Vagina (tissue), 2 donors: ENCODE results near the gene HPCAL1. TPM values are rescaled to one million over a fixed set of nuclear protein-coding genes. Genes with fewer than 3 reads are reported as not detected.

ENCODE experiments used
- DNase-seq, 2 donors: peaks; one replicate each; pipeline ENCODE4 v3.0.0-alpha.2; 2017; ENCODE audit errors: extremely low spot score in 2 of 2
- H3K27ac ChIP-seq: fragments of 200-600 bp; sonication (generic); one replicate; pipeline ENCODE4 v1.5.1; 2019
- H3K27me3 ChIP-seq: fragments of 200-600 bp; sonication (generic); one replicate; pipeline ENCODE4 v1.5.1; 2019
- H3K36me3 ChIP-seq, 2 donors: fragments of 200-600 bp; sonication (generic); one replicate each; pipeline ENCODE4 v1.5.1; 2017 to 2019
- H3K4me1 ChIP-seq: fragments of 200-600 bp; sonication (generic); one replicate; pipeline ENCODE4 v1.5.1; 2019
- H3K4me3 ChIP-seq, 2 donors: fragments of 200-600 bp; sonication (generic); 1 replicate in 1 of 2; 2 replicates in 1 of 2; pipeline ENCODE4 v1.5.1; 2016 to 2019
- H3K9me3 ChIP-seq: fragments of 200-600 bp; sonication (generic); one replicate; pipeline ENCODE4 v1.5.1; 2019
- POLR2A ChIP-seq, 2 donors: fragments of 450-650 bp; IDR thresholded peaks; one replicate each; pipeline ENCODE4 v1.6.1; 2017; ENCODE audit warnings: antibody characterized with exemption in 2 of 2, mild to moderate bottlenecking in 2 of 2, moderate library complexity in 2 of 2
- POLR2AphosphoS5 ChIP-seq, 2 donors: sonication (generic); formaldehyde crosslinking; IDR thresholded peaks; one replicate each; pipeline ENCODE4 v1.9.0; 2017; ENCODE audit warnings: antibody characterized with exemption in 2 of 2, mild to moderate bottlenecking in 2 of 2, low read depth in 1 of 2; ENCODE audit not compliant: insufficient read depth in 1 of 2
- intact Hi-C: fragments of 100-400 bp; cut with DNase I; formaldehyde crosslinking; loops from one replicate; pipeline ENCODE4 v1.15.1; 2023
- total RNA-seq: library from RNA; depleted of rRNA; stranded (reverse); fragments of >200 nt; gene quantifications from one replicate; pipeline ENCODE4 v1.2.3, GENCODE V29; 2016
- TF ChIP-seq, protein P1 (sequence below), 3 experiments: fragments of 450-650 bp in 2 of 3; fragments of 200-600 bp in 1 of 3; sonication (generic) in 1 of 3; IDR thresholded peaks; one replicate each; pipeline ENCODE4 v1.5.1; 2017 to 2019; ENCODE audit warnings: antibody characterized with exemption in 3 of 3, mild to moderate bottlenecking in 2 of 3, moderate library complexity in 2 of 3

Gene HPCAL1
- total RNA-seq, 1 donor from 2014 or later = 43.7 TPM

DNA sequence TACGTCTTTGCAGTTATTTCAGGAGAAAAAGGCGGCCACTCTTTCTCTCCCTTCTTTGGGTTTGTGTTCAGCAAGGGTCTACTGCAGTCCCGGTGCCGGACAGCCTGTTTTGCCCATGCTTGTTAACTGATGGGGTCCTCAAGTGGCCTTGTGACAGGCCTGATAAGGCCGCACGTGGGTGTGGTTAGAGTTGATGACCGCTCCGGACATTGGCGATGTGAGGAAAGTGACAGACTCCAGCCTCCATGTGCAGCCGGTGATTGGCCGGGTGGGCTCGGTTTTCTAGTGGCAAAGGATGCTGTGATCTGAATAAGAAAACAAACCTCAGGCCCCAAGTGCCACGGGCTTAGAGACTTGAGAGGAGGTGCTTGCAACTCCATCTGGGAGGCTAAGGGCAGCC, 15.6 kb downstream of the HPCAL1 start:
- peaks cover 4% of the 10 kb centered on the region for H3K4me1 ChIP-seq
- no peaks in the 10 kb centered on the region for H3K9me3 ChIP-seq
- TF ChIP-seq, protein P1, sequence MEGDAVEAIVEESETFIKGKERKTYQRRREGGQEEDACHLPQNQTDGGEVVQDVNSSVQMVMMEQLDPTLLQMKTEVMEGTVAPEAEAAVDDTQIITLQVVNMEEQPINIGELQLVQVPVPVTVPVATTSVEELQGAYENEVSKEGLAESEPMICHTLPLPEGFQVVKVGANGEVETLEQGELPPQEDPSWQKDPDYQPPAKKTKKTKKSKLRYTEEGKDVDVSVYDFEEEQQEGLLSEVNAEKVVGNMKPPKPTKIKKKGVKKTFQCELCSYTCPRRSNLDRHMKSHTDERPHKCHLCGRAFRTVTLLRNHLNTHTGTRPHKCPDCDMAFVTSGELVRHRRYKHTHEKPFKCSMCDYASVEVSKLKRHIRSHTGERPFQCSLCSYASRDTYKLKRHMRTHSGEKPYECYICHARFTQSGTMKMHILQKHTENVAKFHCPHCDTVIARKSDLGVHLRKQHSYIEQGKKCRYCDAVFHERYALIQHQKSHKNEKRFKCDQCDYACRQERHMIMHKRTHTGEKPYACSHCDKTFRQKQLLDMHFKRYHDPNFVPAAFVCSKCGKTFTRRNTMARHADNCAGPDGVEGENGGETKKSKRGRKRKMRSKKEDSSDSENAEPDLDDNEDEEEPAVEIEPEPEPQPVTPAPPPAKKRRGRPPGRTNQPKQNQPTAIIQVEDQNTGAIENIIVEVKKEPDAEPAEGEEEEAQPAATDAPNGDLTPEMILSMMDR (IDR thresholded peaks at IDR 0.05) = no peak
- TF ChIP-seq POLR2A (IDR thresholded peaks at IDR 0.05) = no peak
- TF ChIP-seq POLR2AphosphoS5 (IDR thresholded peaks at IDR 0.05; ENCODE audit: insufficient read depth in 1 of 2, low read depth in 1 of 2) = no peak
- H3K4me3 ChIP-seq = no peak overlapping the region
- H3K27me3 ChIP-seq = no peaks in the 10 kb centered on the region
- no peaks in the 10 kb centered on the region for H3K36me3 ChIP-seq
- no peak for DNase-seq
- intact Hi-C loops = no loop called here
- no peak overlapping the region for H3K27ac ChIP-seq

DNA sequence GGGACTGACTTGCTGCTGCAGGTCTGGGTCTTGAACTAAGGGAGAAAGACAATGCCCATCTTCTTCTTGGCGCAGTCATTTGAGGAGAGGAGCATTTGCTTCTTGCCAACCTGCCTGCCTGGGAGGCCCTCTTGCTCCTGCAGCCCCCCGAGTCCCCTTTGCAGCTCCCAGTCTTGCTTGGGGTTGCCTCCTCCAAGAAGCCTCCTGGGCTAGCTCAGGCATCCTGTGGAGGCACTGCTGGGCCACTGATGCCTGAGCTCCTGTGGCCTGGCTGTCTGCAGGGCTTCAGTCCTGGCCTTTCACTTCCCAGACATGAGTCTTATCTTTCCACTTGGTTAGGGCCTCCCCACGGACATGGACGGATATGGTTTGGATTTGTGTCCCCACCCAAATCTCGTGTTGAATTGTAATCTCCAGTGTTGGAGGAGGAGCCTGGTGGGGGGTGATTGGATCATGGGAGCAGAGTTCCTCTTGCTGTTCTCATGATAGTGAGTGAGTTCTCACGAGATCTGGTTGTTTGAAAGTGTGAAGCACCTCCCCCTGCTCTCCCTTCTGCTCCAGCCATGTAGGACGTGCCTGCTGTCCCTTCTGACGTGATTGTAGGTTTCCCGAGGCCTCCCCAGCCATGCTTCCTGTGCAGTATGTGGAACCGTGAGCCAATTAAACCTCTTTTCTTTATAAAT, 17.3 kb downstream of the HPCAL1 start:
- no peaks in the 10 kb centered on the region for H3K27me3 ChIP-seq
- peaks cover 8% of the 10 kb centered on the region for H3K4me1 ChIP-seq
- H3K9me3 ChIP-seq = no peaks in the 10 kb centered on the region
- no peak overlapping the region for H3K27ac ChIP-seq
- no peak overlapping the region for H3K4me3 ChIP-seq
- no peaks in the 10 kb centered on the region for H3K36me3 ChIP-seq
- no peak for DNase-seq
- TF ChIP-seq, protein P1 (IDR thresholded peaks at IDR 0.05) = no peak
- TF ChIP-seq POLR2AphosphoS5 (IDR thresholded peaks at IDR 0.05; ENCODE audit: insufficient read depth in 1 of 2, low read depth in 1 of 2) = no peak
- no peak for TF ChIP-seq POLR2A (IDR thresholded peaks at IDR 0.05)
- intact Hi-C loops = no loop called here

DNA sequence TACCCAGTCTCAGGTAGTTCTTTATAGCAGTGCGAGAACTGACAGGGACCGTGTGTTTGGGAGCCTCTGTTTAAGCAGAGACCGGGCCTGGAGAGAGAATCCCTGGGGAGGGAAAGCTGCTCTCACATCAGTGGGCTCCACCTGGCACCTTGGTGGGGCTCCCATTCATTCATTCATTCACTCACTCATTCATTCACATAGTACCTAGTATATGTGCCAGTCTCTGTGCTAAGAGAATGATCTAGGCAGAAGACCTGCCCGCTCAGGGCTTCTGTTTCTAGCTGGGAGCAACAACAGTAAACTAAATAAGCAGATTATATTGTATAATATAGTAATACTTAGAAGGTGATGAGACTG, 17.8 kb downstream of the HPCAL1 start:
- TF ChIP-seq, protein P1 (IDR thresholded peaks at IDR 0.05) = no peak
- TF ChIP-seq POLR2A (IDR thresholded peaks at IDR 0.05) = no peak
- TF ChIP-seq POLR2AphosphoS5 (IDR thresholded peaks at IDR 0.05; ENCODE audit: insufficient read depth in 1 of 2, low read depth in 1 of 2) = no peak
- H3K4me1 ChIP-seq = peaks cover 10% of the 10 kb centered on the region
- H3K27me3 ChIP-seq = no peaks in the 10 kb centered on the region
- H3K9me3 ChIP-seq = no peaks in the 10 kb centered on the region
- no peak for DNase-seq
- H3K27ac ChIP-seq = no peak overlapping the region
- no peaks in the 10 kb centered on the region for H3K36me3 ChIP-seq
- H3K4me3 ChIP-seq = no peak overlapping the region
- intact Hi-C loops = no loop called here

DNA sequence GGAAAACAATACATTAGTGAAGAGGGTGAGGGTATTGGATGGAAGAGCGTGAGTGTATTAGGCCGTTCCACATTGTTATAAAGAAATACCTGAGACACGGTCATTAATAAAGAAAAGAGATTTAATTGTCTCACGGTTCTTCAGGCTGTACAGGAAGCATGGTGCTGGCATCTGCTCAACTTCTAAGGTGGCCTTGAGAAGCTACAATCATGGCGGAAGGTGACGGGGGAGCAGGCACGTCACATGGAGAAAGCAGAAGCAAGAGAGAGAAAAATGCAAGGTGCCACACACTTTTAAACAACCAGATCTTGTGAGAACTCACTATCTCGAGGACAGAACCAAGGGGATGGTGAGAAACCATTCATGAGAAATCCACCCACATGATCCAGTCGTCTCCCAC, 18.2 kb downstream of the HPCAL1 start:
- Histone ChIP-seq H3K27ac (no peak overlapping the region), H3K36me3 (no peaks in the 10 kb centered on the region), H3K27me3 (no peaks in the 10 kb centered on the region), H3K4me1 (peaks cover 14% of the 10 kb centered on the region), H3K4me3 (no peak overlapping the region), H3K9me3 (no peaks in the 10 kb centered on the region)
- intact Hi-C loops = no loop called here
- no peak for DNase-seq
- TF ChIP-seq POLR2AphosphoS5 (IDR thresholded peaks at IDR 0.05; ENCODE audit: insufficient read depth in 1 of 2, low read depth in 1 of 2) (no peak), POLR2A (IDR thresholded peaks at IDR 0.05) (no peak)
- TF ChIP-seq, protein P1 (IDR thresholded peaks at IDR 0.05) = no peak

DNA sequence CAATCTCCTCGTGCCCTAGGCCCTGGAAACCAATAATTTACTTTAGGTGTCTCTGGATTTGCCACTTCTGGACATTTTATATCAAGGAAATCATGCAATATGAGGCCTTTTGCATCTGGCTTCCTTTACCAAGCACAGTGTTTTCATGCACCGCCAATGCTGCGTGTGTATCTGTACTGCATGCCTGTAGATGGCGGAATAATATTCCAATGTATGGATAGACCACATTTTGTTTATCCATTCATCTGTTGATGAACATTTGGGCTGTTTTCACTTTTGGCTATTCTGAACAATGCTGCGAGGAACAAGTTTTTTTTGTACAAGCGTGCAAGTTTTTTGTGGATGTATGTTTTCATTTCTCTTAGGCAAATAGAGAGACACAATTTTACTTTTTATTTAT, 18.9 kb downstream of the HPCAL1 start:
- no peak for DNase-seq
- Histone ChIP-seq H3K27ac (no peak overlapping the region), H3K27me3 (no peaks in the 10 kb centered on the region), H3K9me3 (no peaks in the 10 kb centered on the region), H3K36me3 (no peaks in the 10 kb centered on the region), H3K4me1 (peaks cover 17% of the 10 kb centered on the region), H3K4me3 (no peak overlapping the region)
- intact Hi-C loops = no loop called here
- TF ChIP-seq POLR2AphosphoS5 (IDR thresholded peaks at IDR 0.05; ENCODE audit: insufficient read depth in 1 of 2, low read depth in 1 of 2) (no peak), POLR2A (IDR thresholded peaks at IDR 0.05) (no peak)
- TF ChIP-seq, protein P1 (IDR thresholded peaks at IDR 0.05) = no peak
